HEK293 (cell line): ENCODE results near the gene ALPK3.

Experiments
- CTCF ChIA-PET: fragments of 350-600 bp; formaldehyde crosslinking; extraction: SDS; loops from one replicate; lab custom pipeline; 2021; ENCODE audit warnings: antibody characterized with exemption; lab: Yijun Ruan, JAX
- POLR2A ChIA-PET: fragments of 300-600 bp; formaldehyde crosslinking; extraction: SDS; loops from one replicate; lab custom pipeline; 2020; ENCODE audit warnings: antibody characterized with exemption, inconsistent platforms; lab: Yijun Ruan, JAX
- H3K27ac ChIP-seq: fragments of 200-500 bp; sonication (Bioruptor generic); 2 replicates; pipeline ENCODE4 v1.5.1; 2014; ENCODE audit warnings: low read depth, low read length, control low read depth, inconsistent platforms; ENCODE audit errors: extremely low read depth
- H3K36me3 ChIP-seq, 2 experiments: fragments of 200-500 bp in 1 of 2; sonication (Bioruptor generic) in 1 of 2; 1 replicate in 1 of 2; 2 replicates in 1 of 2; pipeline ENCODE4 v1.5.1; 2014 to 2017; ENCODE audit warnings: inconsistent platforms in 2 of 2, low read length in 2 of 2; ENCODE audit not compliant: control insufficient read depth in 2 of 2, insufficient read depth in 1 of 2
- H3K4me1 ChIP-seq: fragments of 200-500 bp; sonication (Bioruptor generic); 2 replicates; pipeline ENCODE4 v1.5.1; 2014; ENCODE audit warnings: mild to moderate bottlenecking, low read length, inconsistent platforms; ENCODE audit not compliant: control insufficient read depth, insufficient read depth
- H3K4me3 ChIP-seq: 2 replicates; pipeline ENCODE4 v1.5.1; 2011; ENCODE audit warnings: low read depth, mild to moderate bottlenecking, control low read depth, low read length, moderate library complexity
- H3K9me3 ChIP-seq: fragments of 200-500 bp; sonication (Bioruptor generic); 2 replicates; pipeline ENCODE4 v1.5.1; 2014; ENCODE audit warnings: low read depth, low read length, inconsistent platforms; ENCODE audit not compliant: control insufficient read depth, insufficient read depth
- BCL11B ChIP-seq: fragments of 450-650 bp; formaldehyde crosslinking; IDR thresholded peaks from 2 replicates; pipeline ENCODE4 v1.5.1; 2016; ENCODE audit warnings: low read depth, missing biosample characterization, missing genetic modification characterization
- GLIS2 ChIP-seq: fragments of 450-650 bp; formaldehyde crosslinking; IDR thresholded peaks from 2 replicates; pipeline ENCODE4 v1.5.1; 2016; ENCODE audit warnings: missing biosample characterization, missing genetic modification characterization
- KLF7 ChIP-seq: fragments of 450-650 bp; formaldehyde crosslinking; IDR thresholded peaks from 2 replicates; pipeline ENCODE4 v1.5.1; 2016; ENCODE audit warnings: missing biosample characterization, missing genetic modification characterization, borderline replicate concordance
- KLF9 ChIP-seq: fragments of 450-650 bp; formaldehyde crosslinking; IDR thresholded peaks from 2 replicates; pipeline ENCODE4 v1.5.1; 2016; ENCODE audit warnings: missing biosample characterization, missing genetic modification characterization, low read depth
- ZBTB17 ChIP-seq: fragments of 450-650 bp; formaldehyde crosslinking; IDR thresholded peaks from 2 replicates; pipeline ENCODE4 v1.5.1; 2016; ENCODE audit warnings: missing biosample characterization, missing genetic modification characterization
- ZFP37 ChIP-seq: fragments of 450-650 bp; formaldehyde crosslinking; IDR thresholded peaks from 2 replicates; pipeline ENCODE4 v1.5.1; 2016; ENCODE audit warnings: missing biosample characterization, missing genetic modification characterization
- ZFP69B ChIP-seq: fragments of 450-650 bp; formaldehyde crosslinking; IDR thresholded peaks from 2 replicates; pipeline ENCODE4 v1.5.1; 2016; ENCODE audit warnings: missing biosample characterization, missing genetic modification characterization
- ZIC2 ChIP-seq: fragments of 450-650 bp; formaldehyde crosslinking; IDR thresholded peaks from 2 replicates; pipeline ENCODE4 v1.5.1; 2016; ENCODE audit warnings: missing biosample characterization, missing genetic modification characterization
- ZNF140 ChIP-seq: fragments of 450-650 bp; formaldehyde crosslinking; IDR thresholded peaks from 2 replicates; pipeline ENCODE4 v1.5.1; 2016; ENCODE audit warnings: missing biosample characterization, missing genetic modification characterization
- ZNF155 ChIP-seq: fragments of 450-650 bp; formaldehyde crosslinking; IDR thresholded peaks from 2 replicates; pipeline ENCODE4 v1.5.1; 2016; ENCODE audit warnings: missing biosample characterization, missing genetic modification characterization
- TF ChIP-seq, protein P1 (sequence below): fragments of 450-650 bp; formaldehyde crosslinking; IDR thresholded peaks from 2 replicates; pipeline ENCODE4 v1.5.1; 2016; ENCODE audit warnings: missing biosample characterization, missing genetic modification characterization
- TF ChIP-seq, protein P2 (sequence below): fragments of 450-650 bp; formaldehyde crosslinking; IDR thresholded peaks from 2 replicates; pipeline ENCODE4 v1.5.1; 2017; ENCODE audit warnings: missing biosample characterization, missing genetic modification characterization
- TF ChIP-seq, protein P3 (sequence below): fragments of 450-650 bp; formaldehyde crosslinking; IDR thresholded peaks from 2 replicates; pipeline ENCODE4 v1.5.1; 2016; ENCODE audit warnings: missing biosample characterization, missing genetic modification characterization, borderline replicate concordance
- TF ChIP-seq, protein P4 (sequence below): fragments of 450-650 bp; formaldehyde crosslinking; IDR thresholded peaks from 2 replicates; pipeline ENCODE4 v1.5.1; 2016; ENCODE audit warnings: missing biosample characterization, missing genetic modification characterization
- TF ChIP-seq, protein P5 (sequence below): fragments of 450-650 bp; formaldehyde crosslinking; IDR thresholded peaks from 2 replicates; pipeline ENCODE4 v1.5.1; 2017; ENCODE audit warnings: missing biosample characterization, missing genetic modification characterization

Gene ALPK3

DNA sequence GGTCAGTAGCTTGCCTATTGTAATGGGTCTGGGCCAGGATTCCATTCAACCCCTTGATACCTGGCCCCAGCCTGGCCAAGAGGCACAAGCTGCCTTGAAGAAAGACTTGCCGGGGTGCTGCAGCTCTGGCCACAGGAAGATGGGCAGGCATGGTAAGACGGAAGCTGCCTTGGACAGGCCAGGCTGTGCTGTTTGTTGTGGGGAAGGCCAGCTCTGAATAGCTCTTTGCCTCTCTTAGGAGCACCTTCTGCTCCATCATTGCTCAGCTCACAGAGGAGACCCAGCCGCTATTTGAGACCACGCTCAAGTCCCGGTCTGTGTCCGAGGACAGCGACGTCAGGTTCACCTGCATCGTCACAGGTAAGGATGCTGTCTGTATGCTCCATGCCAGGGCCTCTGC, 10.1 kb downstream of the ALPK3 start:
- H3K9me3 ChIP-seq: no peaks in the 10 kb centered on the region
- no peak overlapping the region for H3K27ac ChIP-seq
- H3K4me3 ChIP-seq: no peak overlapping the region
- CTCF ChIA-PET: interaction anchor here (0.5 to 1.9 kb wide), 9 partner anchors 11 to 274 kb away, joined by 3 to 8 read pairs (median 4); no protein-coding TSS in a partner anchor
- TF ChIP-seq KLF7 (tag by site-specific recombination): no peak
- TF ChIP-seq, protein P1, sequence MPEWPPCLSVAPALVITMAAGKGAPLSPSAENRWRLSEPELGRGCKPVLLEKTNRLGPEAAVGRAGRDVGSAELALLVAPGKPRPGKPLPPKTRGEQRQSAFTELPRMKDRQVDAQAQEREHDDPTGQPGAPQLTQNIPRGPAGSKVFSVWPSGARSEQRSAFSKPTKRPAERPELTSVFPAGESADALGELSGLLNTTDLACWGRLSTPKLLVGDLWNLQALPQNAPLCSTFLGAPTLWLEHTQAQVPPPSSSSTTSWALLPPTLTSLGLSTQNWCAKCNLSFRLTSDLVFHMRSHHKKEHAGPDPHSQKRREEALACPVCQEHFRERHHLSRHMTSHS: no peak
- TF ChIP-seq, protein P2, sequence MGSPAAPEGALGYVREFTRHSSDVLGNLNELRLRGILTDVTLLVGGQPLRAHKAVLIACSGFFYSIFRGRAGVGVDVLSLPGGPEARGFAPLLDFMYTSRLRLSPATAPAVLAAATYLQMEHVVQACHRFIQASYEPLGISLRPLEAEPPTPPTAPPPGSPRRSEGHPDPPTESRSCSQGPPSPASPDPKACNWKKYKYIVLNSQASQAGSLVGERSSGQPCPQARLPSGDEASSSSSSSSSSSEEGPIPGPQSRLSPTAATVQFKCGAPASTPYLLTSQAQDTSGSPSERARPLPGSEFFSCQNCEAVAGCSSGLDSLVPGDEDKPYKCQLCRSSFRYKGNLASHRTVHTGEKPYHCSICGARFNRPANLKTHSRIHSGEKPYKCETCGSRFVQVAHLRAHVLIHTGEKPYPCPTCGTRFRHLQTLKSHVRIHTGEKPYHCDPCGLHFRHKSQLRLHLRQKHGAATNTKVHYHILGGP: no peak
- no peak for TF ChIP-seq ZIC2
- no peaks in the 10 kb centered on the region for H3K36me3 ChIP-seq
- no peaks in the 10 kb centered on the region for H3K4me1 ChIP-seq
- POLR2A ChIA-PET: no interaction called here

DNA sequence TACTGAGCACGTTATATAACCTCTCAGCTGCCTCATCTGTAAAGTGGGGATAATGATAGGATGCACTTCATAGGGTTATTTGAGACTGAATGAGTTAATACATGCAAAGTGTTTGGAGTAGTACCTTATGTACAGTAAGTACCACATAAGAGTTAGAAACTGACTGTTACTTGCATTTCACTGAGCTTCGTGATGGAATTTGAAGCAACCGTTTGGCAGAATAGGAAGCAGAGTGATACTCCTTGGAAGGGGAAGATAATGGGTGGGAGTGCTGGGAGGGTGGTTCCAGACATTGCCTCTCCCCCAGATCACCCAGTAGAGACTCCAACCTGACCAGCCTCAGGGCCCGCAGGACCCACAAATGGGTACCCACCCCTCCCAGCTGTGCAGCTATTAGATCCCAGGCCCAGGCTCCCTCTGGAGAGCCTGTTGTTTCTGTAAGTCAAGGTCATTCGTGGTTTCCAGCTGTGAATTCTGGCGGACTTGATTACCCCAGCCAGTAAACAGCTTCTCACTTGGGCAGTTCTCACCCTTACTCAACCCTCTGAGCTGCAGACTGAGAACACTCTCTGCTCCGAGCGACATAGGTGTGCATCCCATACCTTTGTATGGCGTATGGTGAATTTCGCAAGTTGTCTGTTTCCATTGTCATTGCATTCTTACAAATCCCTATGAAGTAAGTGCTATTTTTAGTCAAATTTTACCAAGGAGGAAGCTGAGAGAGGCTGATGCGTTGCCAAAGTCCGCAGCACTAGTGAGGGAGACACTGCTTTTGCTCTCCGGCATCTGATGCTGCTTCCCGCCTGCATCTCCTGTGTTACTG, 11.1 kb downstream of the ALPK3 start:
- CTCF ChIA-PET: interaction anchor here (0.6 to 1.9 kb wide), 15 partner anchors 8 to 240 kb away, joined by 3 to 8 read pairs (median 4); no protein-coding TSS in a partner anchor
- Histone ChIP-seq H3K27ac (no peak overlapping the region), H3K36me3 (no peaks in the 10 kb centered on the region), H3K9me3 (no peaks in the 10 kb centered on the region), H3K4me3 (no peak overlapping the region), H3K4me1 (no peaks in the 10 kb centered on the region)
- POLR2A ChIA-PET: interaction anchor here (0.5 kb wide), 1 partner anchor 48 kb away, joined by 3 read pairs; no protein-coding TSS in a partner anchor
- TF ChIP-seq ZBTB17 (no peak), ZIC2 (peak; percentile 49)

DNA sequence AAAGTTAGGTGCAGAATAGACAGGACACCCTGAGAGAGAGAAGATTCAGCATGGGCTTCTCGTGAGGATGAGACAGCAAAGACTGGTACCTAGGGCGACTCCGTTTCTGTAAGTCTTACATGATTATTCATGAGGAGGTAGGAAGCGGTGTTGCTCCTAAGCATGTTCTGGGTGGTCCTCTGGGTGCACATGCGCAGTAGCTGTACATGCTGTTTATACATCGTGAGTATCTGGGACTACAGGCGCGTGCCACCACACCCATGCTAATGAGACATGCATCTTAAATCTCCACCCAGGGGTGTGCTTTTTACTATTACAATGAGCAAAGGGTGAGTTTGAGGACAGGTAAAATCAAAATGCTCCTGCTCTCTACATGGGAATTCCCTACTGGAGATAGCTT, 12.3 kb downstream of the ALPK3 start:
- no peaks in the 10 kb centered on the region for H3K9me3 ChIP-seq
- TF ChIP-seq BCL11B (tag by site-specific recombination) (no peak), ZNF155 (no peak), ZNF140 (no peak), KLF9 (no peak), ZFP37 (tag by site-specific recombination) (no peak), GLIS2 (tag by site-specific recombination) (no peak), ZFP69B (tag by site-specific recombination) (no peak)
- TF ChIP-seq, protein P3, sequence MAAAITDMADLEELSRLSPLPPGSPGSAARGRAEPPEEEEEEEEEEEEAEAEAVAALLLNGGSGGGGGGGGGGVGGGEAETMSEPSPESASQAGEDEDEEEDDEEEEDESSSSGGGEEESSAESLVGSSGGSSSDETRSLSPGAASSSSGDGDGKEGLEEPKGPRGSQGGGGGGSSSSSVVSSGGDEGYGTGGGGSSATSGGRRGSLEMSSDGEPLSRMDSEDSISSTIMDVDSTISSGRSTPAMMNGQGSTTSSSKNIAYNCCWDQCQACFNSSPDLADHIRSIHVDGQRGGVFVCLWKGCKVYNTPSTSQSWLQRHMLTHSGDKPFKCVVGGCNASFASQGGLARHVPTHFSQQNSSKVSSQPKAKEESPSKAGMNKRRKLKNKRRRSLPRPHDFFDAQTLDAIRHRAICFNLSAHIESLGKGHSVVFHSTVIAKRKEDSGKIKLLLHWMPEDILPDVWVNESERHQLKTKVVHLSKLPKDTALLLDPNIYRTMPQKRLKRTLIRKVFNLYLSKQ (tag by site-specific recombination): no peak
- TF ChIP-seq, protein P4, sequence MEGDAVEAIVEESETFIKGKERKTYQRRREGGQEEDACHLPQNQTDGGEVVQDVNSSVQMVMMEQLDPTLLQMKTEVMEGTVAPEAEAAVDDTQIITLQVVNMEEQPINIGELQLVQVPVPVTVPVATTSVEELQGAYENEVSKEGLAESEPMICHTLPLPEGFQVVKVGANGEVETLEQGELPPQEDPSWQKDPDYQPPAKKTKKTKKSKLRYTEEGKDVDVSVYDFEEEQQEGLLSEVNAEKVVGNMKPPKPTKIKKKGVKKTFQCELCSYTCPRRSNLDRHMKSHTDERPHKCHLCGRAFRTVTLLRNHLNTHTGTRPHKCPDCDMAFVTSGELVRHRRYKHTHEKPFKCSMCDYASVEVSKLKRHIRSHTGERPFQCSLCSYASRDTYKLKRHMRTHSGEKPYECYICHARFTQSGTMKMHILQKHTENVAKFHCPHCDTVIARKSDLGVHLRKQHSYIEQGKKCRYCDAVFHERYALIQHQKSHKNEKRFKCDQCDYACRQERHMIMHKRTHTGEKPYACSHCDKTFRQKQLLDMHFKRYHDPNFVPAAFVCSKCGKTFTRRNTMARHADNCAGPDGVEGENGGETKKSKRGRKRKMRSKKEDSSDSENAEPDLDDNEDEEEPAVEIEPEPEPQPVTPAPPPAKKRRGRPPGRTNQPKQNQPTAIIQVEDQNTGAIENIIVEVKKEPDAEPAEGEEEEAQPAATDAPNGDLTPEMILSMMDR: no peak
- TF ChIP-seq, protein P5, sequence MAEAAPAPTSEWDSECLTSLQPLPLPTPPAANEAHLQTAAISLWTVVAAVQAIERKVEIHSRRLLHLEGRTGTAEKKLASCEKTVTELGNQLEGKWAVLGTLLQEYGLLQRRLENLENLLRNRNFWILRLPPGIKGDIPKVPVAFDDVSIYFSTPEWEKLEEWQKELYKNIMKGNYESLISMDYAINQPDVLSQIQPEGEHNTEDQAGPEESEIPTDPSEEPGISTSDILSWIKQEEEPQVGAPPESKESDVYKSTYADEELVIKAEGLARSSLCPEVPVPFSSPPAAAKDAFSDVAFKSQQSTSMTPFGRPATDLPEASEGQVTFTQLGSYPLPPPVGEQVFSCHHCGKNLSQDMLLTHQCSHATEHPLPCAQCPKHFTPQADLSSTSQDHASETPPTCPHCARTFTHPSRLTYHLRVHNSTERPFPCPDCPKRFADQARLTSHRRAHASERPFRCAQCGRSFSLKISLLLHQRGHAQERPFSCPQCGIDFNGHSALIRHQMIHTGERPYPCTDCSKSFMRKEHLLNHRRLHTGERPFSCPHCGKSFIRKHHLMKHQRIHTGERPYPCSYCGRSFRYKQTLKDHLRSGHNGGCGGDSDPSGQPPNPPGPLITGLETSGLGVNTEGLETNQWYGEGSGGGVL: no peak
- TF ChIP-seq, all 188 proteins: peak for 0
- POLR2A ChIA-PET: no interaction called here
- no peak overlapping the region for H3K4me3 ChIP-seq
- no peak overlapping the region for H3K27ac ChIP-seq
- H3K36me3 ChIP-seq: no peaks in the 10 kb centered on the region
- CTCF ChIA-PET: interaction anchor here (0.7 to 1.2 kb wide), 7 partner anchors 10 to 258 kb away, joined by 3 to 4 read pairs (median 3); no protein-coding TSS in a partner anchor
- no peaks in the 10 kb centered on the region for H3K4me1 ChIP-seq
